Transverse colon (tissue), 4 donors: ENCODE data around the gene KCNQ2. TPM values are rescaled to one million over a fixed set of nuclear protein-coding genes. Genes with fewer than 3 reads are reported as not detected.

ENCODE experiments used
- DNase-seq: peaks from one replicate; pipeline ENCODE4 v3.0.0-alpha.2; 2019
- H3K27ac ChIP-seq, 4 donors: fragments of 200-600 bp; sonication (generic); 2 replicates each; pipeline ENCODE4 v1.5.1; 2016 to 2018; ENCODE audit warnings: inconsistent platforms in 4 of 4
- H3K27me3 ChIP-seq: fragments of 200-600 bp; sonication (generic); 2 replicates; pipeline ENCODE4 v1.5.1; 2017; ENCODE audit warnings: inconsistent platforms
- H3K36me3 ChIP-seq, 4 donors: fragments of 200-600 bp; sonication (generic); 2 replicates each; pipeline ENCODE4 v1.5.1; 2017 to 2019; ENCODE audit warnings: inconsistent platforms in 4 of 4
- H3K4me1 ChIP-seq, 4 donors: fragments of 200-600 bp; sonication (generic); 2 replicates each; pipeline ENCODE4 v1.5.1; 2017 to 2020; ENCODE audit warnings: inconsistent platforms in 4 of 4
- H3K4me3 ChIP-seq, 4 donors: fragments of 200-600 bp; sonication (generic); 1 replicate in 1 of 4; 2 replicates in 3 of 4; pipeline versions ENCODE4 v1.5.1 to v1.6.1; 2017 to 2019; ENCODE audit warnings: inconsistent platforms in 4 of 4
- H3K9me3 ChIP-seq, 2 donors: fragments of 200-600 bp; sonication (generic); 2 replicates each; pipeline ENCODE4 v1.5.1; 2017 to 2019; ENCODE audit warnings: inconsistent platforms in 2 of 2
- EP300 ChIP-seq: sonication (generic); formaldehyde crosslinking; IDR thresholded peaks from one replicate; pipeline ENCODE4 v1.6.1; 2017; ENCODE audit warnings: antibody characterized with exemption, low read depth
- POLR2A ChIP-seq: fragments of 450-650 bp; IDR thresholded peaks from one replicate; pipeline ENCODE4 v1.6.1; 2016; ENCODE audit warnings: antibody characterized with exemption, mild to moderate bottlenecking, moderate library complexity
- POLR2AphosphoS5 ChIP-seq, 3 donors: sonication (generic); formaldehyde crosslinking; IDR thresholded peaks; one replicate each; pipeline ENCODE4 v1.6.1; 2016; ENCODE audit warnings: antibody characterized with exemption in 3 of 3
- WGBS, 2 donors: methylation state at CpG; one replicate each; pipeline ENCODE4 v1.1.5; 2018; ENCODE audit warnings: low coverage in 1 of 2; 5-methylcytosine and 5-hydroxymethylcytosine counted together
- in situ Hi-C, 4 donors: fragments of 200-750 bp; cut with MboI; loops; one replicate each; pipeline versions ENCODE4 v1.15.0 to v1.15.1; 2017; ENCODE audit warnings: low sequenced_read_pairs in 3 of 4, low pct_ligation_motif_present in 1 of 4, low pct_unique_long_range_greater_than_20kb in 1 of 4
- intact Hi-C: fragments of 100-400 bp; cut with DNase I; formaldehyde crosslinking; loops from one replicate; pipeline ENCODE4 v1.15.1; 2023; ENCODE audit warnings: low total_unique reads
- total RNA-seq, 4 donors: library from RNA; depleted of rRNA; stranded (reverse); fragments of >200 nt; gene quantifications; one replicate each; pipeline ENCODE4 v1.1.0, GENCODE V29; 2016
- TF ChIP-seq, protein P1 (sequence below), 5 experiments: fragments of 200-600 bp in 3 of 5; fragments of 450-650 bp in 2 of 5; sonication (generic) in 3 of 5; IDR thresholded peaks; 1 replicate in 2 of 5; 2 replicates in 3 of 5; pipeline ENCODE4 v1.5.1; 2016 to 2017; ENCODE audit warnings: antibody characterized with exemption in 5 of 5, inconsistent platforms in 3 of 5, mild to moderate bottlenecking in 2 of 5, moderate library complexity in 1 of 5

The KCNQ2 gene
- total RNA-seq, 4 donors from 2014 or later, result 0.32 to 0.41 (median 0.37) TPM; not detected in 1

- Histone ChIP-seq H3K36me3 (no peaks in the 10 kb centered on the region), H3K9me3 (no peaks in the 10 kb centered on the region), H3K27ac (no peak overlapping the region), H3K4me3 (no peak overlapping the region), H3K4me1 (no peaks in the 10 kb centered on the region), H3K27me3 (peaks cover 66% of the 10 kb centered on the region)
- intact Hi-C loops (no loop called here), in situ Hi-C loops (no loop called here)
- WGBS, 2 donors, result 35 to 48% methylated on average over 12 to 30 of the region's 31 CpGs
- TF ChIP-seq, protein P1, sequence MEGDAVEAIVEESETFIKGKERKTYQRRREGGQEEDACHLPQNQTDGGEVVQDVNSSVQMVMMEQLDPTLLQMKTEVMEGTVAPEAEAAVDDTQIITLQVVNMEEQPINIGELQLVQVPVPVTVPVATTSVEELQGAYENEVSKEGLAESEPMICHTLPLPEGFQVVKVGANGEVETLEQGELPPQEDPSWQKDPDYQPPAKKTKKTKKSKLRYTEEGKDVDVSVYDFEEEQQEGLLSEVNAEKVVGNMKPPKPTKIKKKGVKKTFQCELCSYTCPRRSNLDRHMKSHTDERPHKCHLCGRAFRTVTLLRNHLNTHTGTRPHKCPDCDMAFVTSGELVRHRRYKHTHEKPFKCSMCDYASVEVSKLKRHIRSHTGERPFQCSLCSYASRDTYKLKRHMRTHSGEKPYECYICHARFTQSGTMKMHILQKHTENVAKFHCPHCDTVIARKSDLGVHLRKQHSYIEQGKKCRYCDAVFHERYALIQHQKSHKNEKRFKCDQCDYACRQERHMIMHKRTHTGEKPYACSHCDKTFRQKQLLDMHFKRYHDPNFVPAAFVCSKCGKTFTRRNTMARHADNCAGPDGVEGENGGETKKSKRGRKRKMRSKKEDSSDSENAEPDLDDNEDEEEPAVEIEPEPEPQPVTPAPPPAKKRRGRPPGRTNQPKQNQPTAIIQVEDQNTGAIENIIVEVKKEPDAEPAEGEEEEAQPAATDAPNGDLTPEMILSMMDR (IDR thresholded peaks at IDR 0.05), result no peak
- no peak for TF ChIP-seq POLR2AphosphoS5 (IDR thresholded peaks at IDR 0.05)
- TF ChIP-seq EP300, result no peak
- no peak for TF ChIP-seq POLR2A
- no peak for DNase-seq
Observed at GRCh38 chr20:63376283-63377250, 95.9 kb downstream of the KCNQ2 start.

DNA sequence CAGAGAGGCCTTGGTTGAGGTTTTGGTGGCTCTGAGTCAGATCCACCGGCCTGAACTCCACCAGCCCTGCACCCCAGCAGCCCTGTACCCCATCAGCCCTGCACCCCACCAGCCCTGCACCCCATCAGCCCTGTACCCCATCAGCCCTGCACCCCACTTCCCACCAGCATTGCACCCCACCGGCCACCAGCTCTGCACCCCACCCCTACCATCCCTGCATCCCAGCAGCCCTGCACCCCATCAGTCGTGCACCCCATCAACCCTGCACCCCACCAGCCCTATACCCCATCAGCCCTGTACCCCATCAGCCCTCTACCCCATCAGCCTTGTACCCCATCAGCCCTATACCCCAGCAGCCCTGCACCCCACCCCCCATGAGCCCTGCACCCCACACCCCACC lies 97.0 kb downstream of the KCNQ2 start:
- TF ChIP-seq, protein P1 (IDR thresholded peaks at IDR 0.05), result no peak
- TF ChIP-seq POLR2A (no peak), POLR2AphosphoS5 (IDR thresholded peaks at IDR 0.05) (no peak), EP300 (no peak)
- Histone ChIP-seq H3K27me3 (peaks cover 65% of the 10 kb centered on the region), H3K4me1 (no peaks in the 10 kb centered on the region), H3K36me3 (no peaks in the 10 kb centered on the region), H3K4me3 (no peak overlapping the region), H3K27ac (no peak overlapping the region), H3K9me3 (no peaks in the 10 kb centered on the region)
- WGBS, 2 donors, result 61 to 100% methylated on average over 1 to 3 of the region's 3 CpGs
- intact Hi-C loops, result no loop called here
- DNase-seq, result no peak
- in situ Hi-C loops, result no loop called here

GRCh38 chr20:63374504-63374903 lies 98.0 kb downstream of the KCNQ2 start:
- Histone ChIP-seq H3K36me3 (no peaks in the 10 kb centered on the region), H3K27ac (no peak overlapping the region), H3K27me3 (peaks cover 66% of the 10 kb centered on the region), H3K9me3 (no peaks in the 10 kb centered on the region), H3K4me3 (no peak overlapping the region), H3K4me1 (no peaks in the 10 kb centered on the region)
- in situ Hi-C loops, result no loop called here
- DNase-seq, result no peak
- 51% methylated on average over 12 of the region's 12 CpGs; no CpG with 5 or more reads in 1 of the 2 donors for WGBS, 2 donors
- no peak for TF ChIP-seq POLR2AphosphoS5 (IDR thresholded peaks at IDR 0.05)
- TF ChIP-seq, protein P1 (IDR thresholded peaks at IDR 0.05), result no peak
- no peak for TF ChIP-seq POLR2A
- TF ChIP-seq EP300, result no peak
- intact Hi-C loops, result no loop called here

DNA sequence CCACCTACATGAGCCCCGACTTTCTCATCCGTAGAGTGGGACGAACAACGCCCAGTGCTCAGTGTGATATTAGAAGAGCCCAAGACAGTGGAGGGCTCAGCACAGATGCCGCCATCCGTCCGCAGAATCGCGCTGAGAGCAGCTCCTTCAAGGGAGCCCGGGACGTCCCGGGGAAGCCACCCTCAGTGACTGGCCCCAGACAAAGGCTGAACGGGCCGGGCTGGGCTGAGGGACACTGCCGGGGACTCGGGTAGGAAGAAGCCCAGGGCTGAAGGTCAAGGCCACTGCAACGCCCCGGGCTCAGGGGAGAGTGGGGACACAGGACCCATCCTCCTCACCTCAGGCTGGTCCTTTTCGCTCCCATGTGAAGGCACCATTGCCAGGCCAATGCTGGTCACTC lies 98.5 kb downstream of the KCNQ2 start:
- in situ Hi-C loops, result no loop called here
- no peak overlapping the region for H3K27ac ChIP-seq
- H3K27me3 ChIP-seq, result peaks cover 66% of the 10 kb centered on the region
- H3K4me3 ChIP-seq, result no peak overlapping the region
- no peaks in the 10 kb centered on the region for H3K4me1 ChIP-seq
- no peak for DNase-seq
- no peaks in the 10 kb centered on the region for H3K36me3 ChIP-seq
- no peaks in the 10 kb centered on the region for H3K9me3 ChIP-seq
- intact Hi-C loops, result no loop called here
- 61 to 63% methylated on average over 3 to 19 of the region's 19 CpGs for WGBS, 2 donors
- TF ChIP-seq POLR2A, result no peak
- no peak for TF ChIP-seq POLR2AphosphoS5 (IDR thresholded peaks at IDR 0.05)
- TF ChIP-seq, protein P1 (IDR thresholded peaks at IDR 0.05), result no peak
- TF ChIP-seq EP300, result no peak
